Skeletal muscle satellite cell (primary cell): ENCODE measurements around the gene CARS2. TPM values are rescaled to one million over a fixed set of nuclear protein-coding genes. Genes with fewer than 3 reads are reported as not detected.
"Not testable (repeated sequence)": the region's sequence is repeated elsewhere in the genome, so short reads cannot be mapped to it uniquely, and the experiment has no call there.

Source experiments
- H3K27me3 ChIP-seq: 2 replicates; pipeline ENCODE4 v1.7.0; 2013; ENCODE audit warnings: low read length; ENCODE audit not compliant: control insufficient read depth, insufficient read depth
- H3K36me3 ChIP-seq: 2 replicates; pipeline ENCODE4 v1.7.0; 2013; ENCODE audit warnings: mild to moderate bottlenecking, control low read depth, low read length; ENCODE audit not compliant: insufficient read depth
- H3K4me1 ChIP-seq: 2 replicates; pipeline ENCODE4 v1.7.0; 2013; ENCODE audit warnings: low read length; ENCODE audit not compliant: control insufficient read depth, insufficient read depth
- H3K4me2 ChIP-seq: 2 replicates; pipeline ENCODE4 v1.7.0; 2013; ENCODE audit warnings: mild to moderate bottlenecking, low read length
- H3K4me3 ChIP-seq: 2 replicates; pipeline ENCODE4 v1.7.0; 2013; ENCODE audit warnings: low read length
- H3K9ac ChIP-seq: 2 replicates; pipeline ENCODE4 v1.7.0; 2013; ENCODE audit warnings: mild to moderate bottlenecking, low read depth, low read length, moderate library complexity
- H3K9me3 ChIP-seq: replicated peaks from 2 replicates; pipeline ENCODE4 v1.7.0; 2013; ENCODE audit warnings: mild to moderate bottlenecking, control low read depth, low read length
- total RNA-seq: library from RNA; depleted of rRNA; stranded (reverse); fragments of >200 nt; gene quantifications from 2 replicates; pipeline ENCODE4 v1.2.3, GENCODE V29; 2012; rRNA removed

CARS2 gene
- 67.9 and 110 TPM in 2 replicates for total RNA-seq

- Histone ChIP-seq H3K27me3 (no peaks in the 10 kb centered on the region), H3K9ac (peak within 1 kb of the TSS; percentile 95), H3K4me3 (peak within 1 kb of the TSS; percentile 84), H3K4me2 (peak within 1 kb of the TSS; percentile 93), H3K9me3 (no peaks in the 10 kb centered on the region), H3K36me3 (peaks cover 18% of the 10 kb centered on the region), H3K4me1 (peaks cover 40% of the 10 kb centered on the region)
Measured at GRCh38 chr13:110705826-110706569, at the start of gene CARS2. Gene CARS2 (minus strand): TSS chr13:110706116. CDS start chr13:110706093, 23 bp downstream.

- Histone ChIP-seq H3K4me3 (no peak overlapping the region), H3K27me3 (no peaks in the 10 kb centered on the region), H3K9ac (no peak overlapping the region), H3K9me3 (no peaks in the 10 kb centered on the region), H3K4me2 (no peak overlapping the region), H3K36me3 (no peaks in the 10 kb centered on the region), H3K4me1 (no peaks in the 10 kb centered on the region)
Measured at GRCh38 chr13:110748271-110748670, 42.4 kb upstream of the CARS2 start.

GRCh38 chr13:110746438-110746837, 40.5 kb upstream of the CARS2 start:
- H3K36me3 ChIP-seq = no peaks in the 10 kb centered on the region
- no peaks in the 10 kb centered on the region for H3K4me1 ChIP-seq
- no peak overlapping the region for H3K4me2 ChIP-seq
- H3K9me3 ChIP-seq = no peaks in the 10 kb centered on the region
- H3K27me3 ChIP-seq = no peaks in the 10 kb centered on the region
- no peak overlapping the region for H3K9ac ChIP-seq
- H3K4me3 ChIP-seq = no peak overlapping the region

GRCh38 chr13:110743687-110744086, 37.8 kb upstream of the CARS2 start:
- no peaks in the 10 kb centered on the region for H3K36me3 ChIP-seq
- no peaks in the 10 kb centered on the region for H3K4me1 ChIP-seq
- H3K4me2 ChIP-seq = no peak overlapping the region
- H3K4me3 ChIP-seq = no peak overlapping the region
- H3K9ac ChIP-seq = no peak overlapping the region
- H3K9me3 ChIP-seq = no peaks in the 10 kb centered on the region
- no peaks in the 10 kb centered on the region for H3K27me3 ChIP-seq

- Histone ChIP-seq H3K4me1 (no peaks in the 10 kb centered on the region), H3K4me2 (no peak overlapping the region), H3K36me3 (no peaks in the 10 kb centered on the region), H3K27me3 (no peaks in the 10 kb centered on the region), H3K4me3 (no peak overlapping the region), H3K9ac (no peak overlapping the region), H3K9me3 (no peaks in the 10 kb centered on the region)
Measured at GRCh38 chr13:110737555-110737954, 31.6 kb upstream of the CARS2 start.

GRCh38 chr13:110734561-110734960, 28.6 kb upstream of the CARS2 start:
- H3K4me3 ChIP-seq = no peak overlapping the region
- H3K36me3 ChIP-seq = no peaks in the 10 kb centered on the region
- H3K27me3 ChIP-seq = no peaks in the 10 kb centered on the region
- no peak overlapping the region for H3K9ac ChIP-seq
- no peaks in the 10 kb centered on the region for H3K9me3 ChIP-seq
- H3K4me2 ChIP-seq = no peak overlapping the region
- H3K4me1 ChIP-seq = no peaks in the 10 kb centered on the region

- H3K9ac ChIP-seq = no peak overlapping the region
- H3K4me1 ChIP-seq = no peaks in the 10 kb centered on the region
- no peaks in the 10 kb centered on the region for H3K9me3 ChIP-seq
- H3K4me3 ChIP-seq = no peak overlapping the region
- H3K27me3 ChIP-seq = no peaks in the 10 kb centered on the region
- no peak overlapping the region for H3K4me2 ChIP-seq
- H3K36me3 ChIP-seq = no peaks in the 10 kb centered on the region
Measured at GRCh38 chr13:110731072-110731471, 25.2 kb upstream of the CARS2 start.

- Histone ChIP-seq H3K9ac (no peak overlapping the region), H3K27me3 (no peaks in the 10 kb centered on the region), H3K4me2 (no peak overlapping the region), H3K36me3 (peaks cover 3% of the 10 kb centered on the region), H3K4me3 (no peak overlapping the region), H3K9me3 (no peaks in the 10 kb centered on the region), H3K4me1 (no peaks in the 10 kb centered on the region)
Measured at GRCh38 chr13:110726726-110727125, 20.8 kb upstream of the CARS2 start.

- H3K27me3 ChIP-seq, H3K4me2 ChIP-seq, H3K9ac ChIP-seq, H3K9me3 ChIP-seq, H3K36me3 ChIP-seq, H3K4me3 ChIP-seq, H3K4me1 ChIP-seq: not testable (repeated sequence)
Measured at GRCh38 chr13:110726153-110726552, 20.2 kb upstream of the CARS2 start.

GRCh38 chr13:110723598-110723997, 17.7 kb upstream of the CARS2 start:
- Histone ChIP-seq H3K36me3 (peaks cover 18% of the 10 kb centered on the region), H3K4me3 (no peak overlapping the region), H3K9ac (no peak overlapping the region), H3K4me2 (no peak overlapping the region), H3K9me3 (no peaks in the 10 kb centered on the region), H3K27me3 (no peaks in the 10 kb centered on the region), H3K4me1 (no peaks in the 10 kb centered on the region)

GRCh38 chr13:110722971-110723370, 17.1 kb upstream of the CARS2 start:
- Histone ChIP-seq H3K27me3 (no peaks in the 10 kb centered on the region), H3K4me1 (no peaks in the 10 kb centered on the region), H3K9ac (no peak overlapping the region), H3K9me3 (no peaks in the 10 kb centered on the region), H3K4me2 (no peak overlapping the region), H3K4me3 (no peak overlapping the region), H3K36me3 (peaks cover 18% of the 10 kb centered on the region)

- no peak overlapping the region for H3K4me3 ChIP-seq
- no peak overlapping the region for H3K9ac ChIP-seq
- peaks cover 18% of the 10 kb centered on the region for H3K36me3 ChIP-seq
Measured at GRCh38 chr13:110719036-110719710, 13.3 kb upstream of the CARS2 start.

More at GRCh38 chr13:110719036-110719710, 13.3 kb upstream of the CARS2 start:
- H3K9me3 ChIP-seq = no peaks in the 10 kb centered on the region
- H3K27me3 ChIP-seq = no peaks in the 10 kb centered on the region
- H3K4me1 ChIP-seq = peaks cover 11% of the 10 kb centered on the region
- H3K4me2 ChIP-seq = no peak overlapping the region
